ENCODE data around the gene PDLIM1. TPM values are rescaled to one million over a fixed set of nuclear protein-coding genes. Genes with fewer than 3 reads are reported as not detected.

PDLIM1 gene
- total RNA-seq, 1 experiment from 2014 or later = 202 TPM

GRCh38 chr10:95306851-95307250, 16.0 kb upstream of the PDLIM1 start:
- H3K9me3 ChIP-seq (ENCODE audit: insufficient read depth, low read depth) = no peaks in the 10 kb centered on the region
- ChIA-PET POLR2A (ENCODE audit: unreplicated experiment) (no interaction called here), CTCF (interaction anchor here (0.6 kb wide), 1 partner anchor 31 kb away, joined by 3 read pairs; no protein-coding TSS in a partner anchor)
- H3K4me3 ChIP-seq = no peak overlapping the region
- H3K9me2 ChIP-seq (ENCODE audit: insufficient read depth) = no peaks in the 10 kb centered on the region
- H3K4me1 ChIP-seq (replicated peaks; ENCODE audit: insufficient read depth) = peaks cover 34% of the 10 kb centered on the region
- peaks cover 18% of the 10 kb centered on the region; the same call in 1 of the 2 replicates for H3F3A ChIP-seq (ENCODE audit: insufficient read depth, low read depth)
- BruUV-seq (replicated peaks) = no TSS peak
- H2AFZ ChIP-seq = no peak overlapping the region
- H3K27ac ChIP-seq = no peak overlapping the region
- no peak for TF ChIP-seq EZH2 (IDR thresholded peaks at IDR 0.05; ENCODE audit: low read depth)
- H3K79me2 ChIP-seq (ENCODE audit: low read depth) = no peaks in the 10 kb centered on the region
- H4K20me1 ChIP-seq (ENCODE audit: insufficient read depth) = no peaks in the 10 kb centered on the region
- H3K27me3 ChIP-seq (ENCODE audit: insufficient read depth, low read depth) = no peaks in the 10 kb centered on the region
- no peak for DNase-seq
- intact Hi-C loops (cut with micrococcal nuclease; ENCODE audit: unreplicated experiment) = loop anchor here (5.0 kb wide), 1 partner anchor 45 kb away; no protein-coding TSS in a partner anchor
- H3K36me3 ChIP-seq (ENCODE audit: low read depth) = no peaks in the 10 kb centered on the region
- H3K4me2 ChIP-seq = no peak overlapping the region

- ChIA-PET CTCF (no interaction called here), POLR2A (ENCODE audit: unreplicated experiment) (no interaction called here)
- Histone ChIP-seq H4K20me1 (ENCODE audit: insufficient read depth) (no peaks in the 10 kb centered on the region), H3K9me2 (ENCODE audit: insufficient read depth) (no peaks in the 10 kb centered on the region), H2AFZ (no peak overlapping the region), H3K36me3 (ENCODE audit: low read depth) (no peaks in the 10 kb centered on the region), H3K27ac (no peak overlapping the region), H3K4me3 (no peak overlapping the region), H3K4me2 (no peak overlapping the region), H3K4me1 (replicated peaks; ENCODE audit: insufficient read depth) (peaks cover 34% of the 10 kb centered on the region), H3K9me3 (ENCODE audit: insufficient read depth, low read depth) (no peaks in the 10 kb centered on the region), H3K27me3 (ENCODE audit: insufficient read depth, low read depth) (no peaks in the 10 kb centered on the region), H3F3A (ENCODE audit: insufficient read depth, low read depth) (peaks cover 18% of the 10 kb centered on the region; the same call in 1 of the 2 replicates), H3K79me2 (ENCODE audit: low read depth) (no peaks in the 10 kb centered on the region)
- BruUV-seq (replicated peaks) = no TSS peak
- no peak for TF ChIP-seq EZH2 (IDR thresholded peaks at IDR 0.05; ENCODE audit: low read depth)
- TF ChIP-seq CTCF (conservative IDR thresholded peaks at IDR 0.05) = no peak
- intact Hi-C loops (cut with micrococcal nuclease; ENCODE audit: unreplicated experiment) = loop anchor here (5.0 kb wide), 1 partner anchor 44 kb away; no protein-coding TSS in a partner anchor
- DNase-seq = no peak
Observed at GRCh38 chr10:95306318-95306650, 15.5 kb upstream of the PDLIM1 start.

GRCh38 chr10:95305606-95306317, 15.0 kb upstream of the PDLIM1 start:
- intact Hi-C loops (cut with micrococcal nuclease; ENCODE audit: unreplicated experiment) = loop anchor here (5.0 kb wide), 1 partner anchor 43 kb away; no protein-coding TSS in a partner anchor
- no peak for DNase-seq
- H3K36me3 ChIP-seq (ENCODE audit: low read depth) = no peaks in the 10 kb centered on the region
- BruUV-seq (replicated peaks) = no TSS peak
- no peaks in the 10 kb centered on the region for H4K20me1 ChIP-seq (ENCODE audit: insufficient read depth)
- H3F3A ChIP-seq (ENCODE audit: insufficient read depth, low read depth) = peaks cover 18% of the 10 kb centered on the region; the same call in 1 of the 2 replicates
- no peaks in the 10 kb centered on the region for H3K9me2 ChIP-seq (ENCODE audit: insufficient read depth)
- peaks cover 34% of the 10 kb centered on the region for H3K4me1 ChIP-seq (replicated peaks; ENCODE audit: insufficient read depth)
- ChIA-PET CTCF (no interaction called here), POLR2A (ENCODE audit: unreplicated experiment) (no interaction called here)
- H3K27me3 ChIP-seq (ENCODE audit: insufficient read depth, low read depth) = no peaks in the 10 kb centered on the region
- no peaks in the 10 kb centered on the region for H3K79me2 ChIP-seq (ENCODE audit: low read depth)
- no peak overlapping the region for H3K27ac ChIP-seq
- TF ChIP-seq CTCF (conservative IDR thresholded peaks at IDR 0.05) = no peak
- no peak for TF ChIP-seq EZH2 (IDR thresholded peaks at IDR 0.05; ENCODE audit: low read depth)
- no peak overlapping the region for H3K4me3 ChIP-seq
- H3K4me2 ChIP-seq = no peak overlapping the region
- no peaks in the 10 kb centered on the region for H3K9me3 ChIP-seq (ENCODE audit: insufficient read depth, low read depth)
- H2AFZ ChIP-seq = no peak overlapping the region
